Right atrium auricular region (tissue), 2 donors: ENCODE measurements around the gene CACNA2D3. TPM values are rescaled to one million over a fixed set of nuclear protein-coding genes. Genes with fewer than 3 reads are reported as not detected.

ENCODE experiments used
- DNase-seq: peaks from one replicate; pipeline ENCODE4 v3.0.0-alpha.2; 2019; ENCODE audit warnings: low spot score
- H3K27ac ChIP-seq, 2 donors: fragments of 200-600 bp; sonication (generic); 1 replicate in 1 of 2; 2 replicates in 1 of 2; pipeline ENCODE4 v1.5.1; 2016 to 2019
- H3K27me3 ChIP-seq, 2 donors: fragments of 200-600 bp; sonication (generic); one replicate each; pipeline versions ENCODE4 v1.5.1 to v1.6.0; 2017 to 2019
- H3K36me3 ChIP-seq: fragments of 200-600 bp; sonication (generic); one replicate; pipeline ENCODE4 v1.5.1; 2016
- H3K4me1 ChIP-seq, 2 donors: fragments of 200-600 bp; sonication (generic); one replicate each; pipeline versions ENCODE4 v1.5.1 to v1.6.0; 2017 to 2019
- H3K4me3 ChIP-seq, 2 donors: fragments of 200-600 bp; sonication (generic); 1 replicate in 1 of 2; 2 replicates in 1 of 2; pipeline ENCODE4 v1.5.1; 2017 to 2019; ENCODE audit warnings: mild to moderate bottlenecking in 1 of 2, moderate library complexity in 1 of 2
- H3K9me3 ChIP-seq, 2 donors: fragments of 200-600 bp; sonication (generic); one replicate each; pipeline ENCODE4 v1.5.1; 2019
- total RNA-seq, 2 donors: library from RNA; depleted of rRNA; stranded (reverse); fragments of >200 nt; gene quantifications; one replicate each; pipeline ENCODE4 v1.1.0, GENCODE V29; 2016
- TF ChIP-seq, protein P1 (sequence below), 2 donors: fragments of 200-600 bp; sonication (generic); IDR thresholded peaks; one replicate each; pipeline ENCODE4 v1.5.1; 2019; ENCODE audit warnings: antibody characterized with exemption in 2 of 2

CACNA2D3 gene
- total RNA-seq, 2 donors from 2014 or later = 10.9 to 17.2 TPM

DNA sequence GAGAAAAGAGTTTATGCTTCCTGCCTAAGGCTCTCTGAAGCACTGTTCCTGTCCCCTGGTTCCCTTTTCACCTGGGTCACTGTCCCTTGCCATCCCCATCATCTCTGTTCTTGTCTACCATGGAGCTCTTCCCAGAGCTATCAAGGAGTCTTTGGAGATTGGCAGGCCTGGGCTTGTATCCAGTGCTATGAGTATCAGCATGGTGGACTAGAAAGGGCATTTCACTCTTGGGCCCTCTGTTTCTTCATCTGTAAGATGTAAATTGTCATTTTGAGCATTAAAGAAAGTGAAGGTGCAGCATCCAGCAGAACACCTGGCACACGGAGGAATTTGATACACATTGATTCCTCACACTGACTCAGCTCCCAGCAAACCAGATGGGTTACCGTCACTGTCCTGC is 388.2 kb downstream of the CACNA2D3 start:
- Histone ChIP-seq H3K27ac (no peak overlapping the region), H3K4me3 (no peak overlapping the region), H3K36me3 (no peaks in the 10 kb centered on the region), H3K27me3 (no peaks in the 10 kb centered on the region), H3K4me1 (no peaks in the 10 kb centered on the region), H3K9me3 (no peaks in the 10 kb centered on the region)
- TF ChIP-seq, protein P1, sequence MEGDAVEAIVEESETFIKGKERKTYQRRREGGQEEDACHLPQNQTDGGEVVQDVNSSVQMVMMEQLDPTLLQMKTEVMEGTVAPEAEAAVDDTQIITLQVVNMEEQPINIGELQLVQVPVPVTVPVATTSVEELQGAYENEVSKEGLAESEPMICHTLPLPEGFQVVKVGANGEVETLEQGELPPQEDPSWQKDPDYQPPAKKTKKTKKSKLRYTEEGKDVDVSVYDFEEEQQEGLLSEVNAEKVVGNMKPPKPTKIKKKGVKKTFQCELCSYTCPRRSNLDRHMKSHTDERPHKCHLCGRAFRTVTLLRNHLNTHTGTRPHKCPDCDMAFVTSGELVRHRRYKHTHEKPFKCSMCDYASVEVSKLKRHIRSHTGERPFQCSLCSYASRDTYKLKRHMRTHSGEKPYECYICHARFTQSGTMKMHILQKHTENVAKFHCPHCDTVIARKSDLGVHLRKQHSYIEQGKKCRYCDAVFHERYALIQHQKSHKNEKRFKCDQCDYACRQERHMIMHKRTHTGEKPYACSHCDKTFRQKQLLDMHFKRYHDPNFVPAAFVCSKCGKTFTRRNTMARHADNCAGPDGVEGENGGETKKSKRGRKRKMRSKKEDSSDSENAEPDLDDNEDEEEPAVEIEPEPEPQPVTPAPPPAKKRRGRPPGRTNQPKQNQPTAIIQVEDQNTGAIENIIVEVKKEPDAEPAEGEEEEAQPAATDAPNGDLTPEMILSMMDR (IDR thresholded peaks at IDR 0.05) = no peak
- no peak for DNase-seq

DNA sequence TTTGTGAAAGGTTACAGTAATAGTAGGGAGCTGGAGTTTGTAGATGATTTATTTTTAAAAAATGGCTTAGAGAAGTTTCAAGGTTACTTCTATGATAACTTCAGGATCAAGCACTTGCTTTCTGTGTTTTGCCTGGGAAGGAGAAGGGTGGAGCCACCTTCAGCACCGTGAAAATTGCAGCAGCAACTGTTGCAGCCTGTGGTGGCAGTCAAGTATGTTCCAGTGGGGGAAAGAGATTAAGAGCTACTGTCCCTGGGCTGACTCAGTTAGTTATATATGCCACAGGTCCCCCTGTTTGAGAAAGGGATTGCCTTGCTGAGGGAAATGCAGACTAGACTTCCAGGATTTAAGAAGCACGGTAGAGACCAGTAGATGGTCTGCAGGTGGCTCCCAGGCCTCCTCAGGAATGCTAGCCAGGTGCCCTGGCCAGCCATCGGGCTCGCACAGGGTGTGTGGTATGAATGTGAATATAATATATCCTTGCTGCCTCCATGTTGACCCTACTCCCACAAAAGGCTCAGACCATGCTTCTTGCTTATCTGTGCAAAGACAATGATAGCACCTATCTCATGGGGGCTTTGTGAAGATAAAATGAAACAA is 389.5 kb downstream of the CACNA2D3 start:
- Histone ChIP-seq H3K9me3 (no peaks in the 10 kb centered on the region), H3K36me3 (no peaks in the 10 kb centered on the region), H3K4me3 (no peak overlapping the region), H3K27ac (no peak overlapping the region), H3K4me1 (no peaks in the 10 kb centered on the region), H3K27me3 (no peaks in the 10 kb centered on the region)
- DNase-seq = no peak
- TF ChIP-seq, protein P1 (IDR thresholded peaks at IDR 0.05) = no peak

DNA sequence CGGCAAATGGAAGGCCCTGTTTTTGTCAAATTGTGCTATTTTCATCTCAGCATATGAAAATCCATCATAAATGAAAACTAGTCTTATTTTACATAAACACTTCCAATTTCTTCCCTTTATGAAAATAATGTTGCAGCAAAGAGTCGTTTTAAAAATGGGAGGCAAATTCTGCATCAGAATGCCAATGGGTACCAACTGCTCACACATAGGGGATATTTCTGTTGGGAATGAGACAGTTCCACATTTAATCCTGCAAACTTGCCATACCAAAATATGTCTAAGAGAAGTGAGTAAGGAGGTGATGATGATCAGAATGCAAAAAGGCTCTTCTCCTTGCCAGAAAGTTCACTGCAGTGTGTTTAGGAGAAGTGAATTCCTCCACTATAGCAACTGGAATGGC is 391.7 kb downstream of the CACNA2D3 start:
- TF ChIP-seq, protein P1 (IDR thresholded peaks at IDR 0.05) = no peak
- H3K36me3 ChIP-seq = no peaks in the 10 kb centered on the region
- H3K27me3 ChIP-seq = no peaks in the 10 kb centered on the region
- H3K4me3 ChIP-seq = no peak overlapping the region
- no peaks in the 10 kb centered on the region for H3K9me3 ChIP-seq
- no peaks in the 10 kb centered on the region for H3K4me1 ChIP-seq
- H3K27ac ChIP-seq = no peak overlapping the region
- DNase-seq = no peak

DNA sequence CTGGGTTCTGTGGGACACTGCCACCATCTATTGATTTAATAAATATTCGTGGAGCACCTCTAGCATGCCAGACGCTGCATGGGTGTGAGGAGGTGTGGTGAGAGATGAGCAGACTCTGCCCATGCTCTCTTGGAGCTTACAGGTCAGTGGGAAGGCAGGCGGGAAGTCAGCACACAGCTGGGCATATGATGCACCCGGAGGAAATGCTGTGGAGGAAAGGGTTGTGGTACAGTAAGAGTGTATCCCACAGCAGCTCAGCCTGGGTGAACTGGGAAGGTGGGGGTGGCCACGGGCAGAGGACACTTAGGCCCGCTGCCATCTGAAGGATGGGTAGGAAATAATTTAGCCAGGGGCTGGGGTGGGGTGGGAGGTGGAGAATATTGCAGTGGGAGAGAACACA is 392.1 kb downstream of the CACNA2D3 start:
- DNase-seq = no peak
- H3K27me3 ChIP-seq = no peaks in the 10 kb centered on the region
- H3K27ac ChIP-seq = no peak overlapping the region
- H3K9me3 ChIP-seq = no peaks in the 10 kb centered on the region
- H3K4me3 ChIP-seq = no peak overlapping the region
- no peaks in the 10 kb centered on the region for H3K36me3 ChIP-seq
- TF ChIP-seq, protein P1 (IDR thresholded peaks at IDR 0.05) = no peak
- no peaks in the 10 kb centered on the region for H3K4me1 ChIP-seq

DNA sequence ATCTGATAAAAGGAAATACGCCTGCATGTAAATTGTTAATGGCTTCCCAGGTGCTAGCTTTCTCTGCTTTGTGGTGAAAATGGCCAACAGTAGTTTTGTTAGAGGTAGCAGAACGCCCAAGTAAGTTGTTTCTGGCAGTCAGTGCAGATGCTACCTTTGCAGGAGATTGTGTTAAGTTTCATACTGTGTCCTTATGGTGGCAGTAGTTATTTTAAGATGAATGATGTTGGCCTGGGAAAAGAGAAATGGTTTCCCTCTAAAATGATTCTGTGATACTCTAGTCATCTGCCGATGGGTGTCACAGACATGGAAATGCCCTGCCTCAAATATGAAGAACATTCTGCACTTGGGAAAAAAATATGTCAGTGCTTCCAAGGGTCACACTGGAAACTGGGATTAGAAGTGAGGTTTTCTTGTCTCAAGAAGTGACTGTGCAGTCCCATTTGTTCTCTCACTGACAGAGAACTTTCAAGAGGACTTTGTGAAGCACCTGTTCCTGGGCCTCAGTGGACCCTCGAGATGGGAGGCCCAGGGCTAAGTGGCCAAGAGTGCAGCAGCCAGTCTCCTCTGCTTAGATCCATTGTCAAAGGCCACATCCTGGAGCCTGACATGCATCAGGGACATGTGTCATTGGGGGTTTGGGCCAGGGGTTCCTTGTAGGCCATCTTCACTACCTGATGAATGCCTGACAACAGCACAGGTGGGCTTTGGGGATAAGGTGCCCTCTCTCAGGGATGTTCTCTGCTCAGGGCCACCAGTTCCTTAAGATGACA is 393.3 kb downstream of the CACNA2D3 start:
- no peak for DNase-seq
- Histone ChIP-seq H3K27me3 (no peaks in the 10 kb centered on the region), H3K4me1 (no peaks in the 10 kb centered on the region), H3K27ac (no peak overlapping the region), H3K4me3 (no peak overlapping the region), H3K9me3 (no peaks in the 10 kb centered on the region), H3K36me3 (no peaks in the 10 kb centered on the region)
- TF ChIP-seq, protein P1 (IDR thresholded peaks at IDR 0.05) = no peak
